ENCODE data around the gene TPTE. TPM values are rescaled to one million over a fixed set of nuclear protein-coding genes. Genes with fewer than 3 reads are reported as not detected.
"Not testable (repeated sequence)": the region's sequence is repeated elsewhere in the genome, so short reads cannot be mapped to it uniquely, and the experiment has no call there.

TPTE gene
- total and polyA plus RNA-seq, 3 donors from 2014 or later = 71.1 to 231 (median 123) TPM

GRCh38 chr21:10650297-10650696, 128.9 kb downstream of the TPTE start:
- H3K27me3 ChIP-seq; H3K27ac ChIP-seq; H3K4me1 ChIP-seq; intact Hi-C loops (cut with DNase I; ENCODE audit: low total_unique reads); H3K4me3 ChIP-seq; H3K36me3 ChIP-seq (ENCODE audit: low read depth, missing control alignments); H3K9me3 ChIP-seq: not testable (repeated sequence)
- DNase-seq = peak; percentile 30
- WGBS, 2 donors = 14 to 22% methylated on average over 2 of the region's 2 CpGs
- TF ChIP-seq CTCF (IDR thresholded peaks at IDR 0.05) = peak in 1 of 3 experiments; percentile 11

Small RNAs within 50 kb of the gene (small RNA-seq; reads per million reads assigned to genes)
- gene CYCSP41 = 0 reads per million in 2 donors

Measured in testis (tissue), 3 donors.